HG03175 (cell line): ENCODE measurements around the gene MYO1H.
"Not testable (repeated sequence)": the region's sequence is repeated elsewhere in the genome, so short reads cannot be mapped to it uniquely, and the experiment has no call there.

ENCODE experiments used
- ATAC-seq: cut with Tn5 transposase; IDR thresholded peaks from one replicate; pipeline ENCODE4 v1.9.1; 2021; ENCODE audit warnings: mild to moderate bottlenecking, moderate library complexity; ENCODE audit not compliant: unreplicated experiment

MYO1H gene

GRCh38 chr12:109467978-109468676 lies 120.4 kb downstream of the MYO1H start:
- no peak for ATAC-seq

- no peak for ATAC-seq
Observed at GRCh38 chr12:109469517-109469916, 121.8 kb downstream of the MYO1H start.

- ATAC-seq, result no peak
Observed at GRCh38 chr12:109473006-109473405, 125.3 kb downstream of the MYO1H start.

- ATAC-seq, result not testable (repeated sequence)
Observed at GRCh38 chr12:109473526-109474270, 126.0 kb downstream of the MYO1H start.

- no peak for ATAC-seq
Observed at GRCh38 chr12:109475121-109475520, 127.4 kb downstream of the MYO1H start.

- no peak for ATAC-seq
Observed at GRCh38 chr12:109475993-109476806, 128.5 kb downstream of the MYO1H start.

GRCh38 chr12:109476807-109477184 lies 129.1 kb downstream of the MYO1H start:
- ATAC-seq, result no peak

- ATAC-seq, result peak; percentile 93
Observed at GRCh38 chr12:109477185-109477962, 129.7 kb downstream of the MYO1H start, which contains the start of the genes KCTD10 and UBE3B. Gene KCTD10, minus strand, starts transcription at chr12:109477300. Its CDS starts 38 bp downstream, at chr12:109477262. Gene UBE3B, plus strand, starts transcription at chr12:109477634. Its CDS starts 5,918 bp downstream, at chr12:109483552.

- ATAC-seq, result no peak
Observed at GRCh38 chr12:109477963-109478315, 130.2 kb downstream of the MYO1H start.

GRCh38 chr12:109479761-109480160 lies 132.1 kb downstream of the MYO1H start:
- no peak for ATAC-seq

GRCh38 chr12:109480356-109480755 lies 132.7 kb downstream of the MYO1H start:
- ATAC-seq, result no peak

- no peak for ATAC-seq
Observed at GRCh38 chr12:109481863-109482262, 134.2 kb downstream of the MYO1H start.

GRCh38 chr12:109482491-109482890 lies 134.8 kb downstream of the MYO1H start:
- no peak for ATAC-seq

- no peak for ATAC-seq
Observed at GRCh38 chr12:109482894-109483293, 135.2 kb downstream of the MYO1H start.

GRCh38 chr12:109483346-109483745 lies 135.6 kb downstream of the MYO1H start:
- ATAC-seq, result no peak

GRCh38 chr12:109485201-109485600 lies 137.5 kb downstream of the MYO1H start:
- no peak for ATAC-seq

GRCh38 chr12:109487181-109488050 lies 139.7 kb downstream of the MYO1H start:
- no peak for ATAC-seq

GRCh38 chr12:109488051-109488665 lies 140.5 kb downstream of the MYO1H start:
- ATAC-seq, result no peak
